ENCODE results near the gene IHH.

- TF ChIP-seq POLR2AphosphoS5 (IDR thresholded peaks at IDR 0.05; ENCODE audit: low read depth, low read length), result no peak
- no peak for TF ChIP-seq POLR2A (IDR thresholded peaks at IDR 0.05; ENCODE audit: low read depth, low read length)
- no peak for TF ChIP-seq TAF1 (IDR thresholded peaks at IDR 0.05; ENCODE audit: low read depth, low read length)
Measured at GRCh38 chr2:219010162-219010756, 50.5 kb downstream of the IHH start.
